HEK293 (cell line): ENCODE data around the gene CLASP1.
A peak's percentile ranks its signal among the peaks of the same experiment; 100 is the strongest.

Source experiments
- TRIM28 ChIP-seq: IDR thresholded peaks from 2 replicates; pipeline ENCODE4 v1.6.1; 2011; ENCODE audit warnings: low read length, control low read depth, borderline replicate concordance
- ZNF19 ChIP-seq: fragments of 450-650 bp; formaldehyde crosslinking; IDR thresholded peaks from 2 replicates; pipeline ENCODE4; 2016; ENCODE audit warnings: missing biosample characterization, missing genetic modification characterization, low read depth
- ZNF416 ChIP-seq: fragments of 450-650 bp; formaldehyde crosslinking; IDR thresholded peaks from 2 replicates; pipeline ENCODE4 v1.5.1; 2016; ENCODE audit warnings: missing biosample characterization, missing genetic modification characterization
- ZNF560 ChIP-seq: fragments of 450-650 bp; formaldehyde crosslinking; IDR thresholded peaks from 2 replicates; pipeline ENCODE4 v1.5.1; 2017; ENCODE audit warnings: missing biosample characterization, missing genetic modification characterization, borderline replicate concordance
- TF ChIP-seq, protein P1 (sequence below): fragments of 450-650 bp; formaldehyde crosslinking; IDR thresholded peaks from 2 replicates; pipeline ENCODE4 v1.5.1; 2017; ENCODE audit warnings: missing biosample characterization, mild to moderate bottlenecking, missing genetic modification characterization, moderate library complexity
- TF ChIP-seq, protein P2 (sequence below): fragments of 450-650 bp; formaldehyde crosslinking; optimal IDR thresholded peaks from 2 replicates; pipeline ENCODE3; 2016; ENCODE audit warnings: missing biosample characterization, mild to moderate bottlenecking, missing genetic modification characterization

DNA sequence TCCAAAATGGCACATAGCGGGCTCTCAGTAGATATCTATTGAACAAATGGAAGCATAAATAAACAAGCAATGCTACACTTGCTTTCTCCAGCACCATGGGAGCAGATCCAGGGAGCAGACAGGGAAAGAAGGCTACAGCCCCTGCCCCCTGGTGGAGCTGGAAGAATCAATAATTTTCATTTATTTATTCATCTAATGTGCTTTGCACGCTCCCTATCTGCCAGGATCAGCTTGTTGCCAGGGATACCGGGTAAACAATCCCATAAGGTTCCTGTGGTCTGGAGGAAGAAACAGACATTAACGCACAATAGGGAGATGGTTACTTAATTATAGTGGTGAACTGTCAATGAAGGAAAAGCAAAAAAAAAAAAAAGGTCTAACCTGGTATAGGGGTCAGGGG lies 40.1 kb upstream of the CLASP1 start:
- TF ChIP-seq ZNF560 (tag by site-specific recombination) = no peak
- TF ChIP-seq, protein P1, sequence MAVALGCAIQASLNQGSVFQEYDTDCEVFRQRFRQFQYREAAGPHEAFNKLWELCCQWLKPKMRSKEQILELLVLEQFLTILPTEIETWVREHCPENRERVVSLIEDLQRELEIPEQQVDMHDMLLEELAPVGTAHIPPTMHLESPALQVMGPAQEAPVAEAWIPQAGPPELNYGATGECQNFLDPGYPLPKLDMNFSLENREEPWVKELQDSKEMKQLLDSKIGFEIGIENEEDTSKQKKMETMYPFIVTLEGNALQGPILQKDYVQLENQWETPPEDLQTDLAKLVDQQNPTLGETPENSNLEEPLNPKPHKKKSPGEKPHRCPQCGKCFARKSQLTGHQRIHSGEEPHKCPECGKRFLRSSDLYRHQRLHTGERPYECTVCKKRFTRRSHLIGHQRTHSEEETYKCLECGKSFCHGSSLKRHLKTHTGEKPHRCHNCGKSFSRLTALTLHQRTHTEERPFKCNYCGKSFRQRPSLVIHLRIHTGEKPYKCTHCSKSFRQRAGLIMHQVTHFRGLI (tag by site-specific recombination) = no peak
- TF ChIP-seq ZNF416 = no peak
- 0 out of 2 replicates have a peak, but pooled peaks have one; percentile 16 for TF ChIP-seq TRIM28
- TF ChIP-seq, protein P2, sequence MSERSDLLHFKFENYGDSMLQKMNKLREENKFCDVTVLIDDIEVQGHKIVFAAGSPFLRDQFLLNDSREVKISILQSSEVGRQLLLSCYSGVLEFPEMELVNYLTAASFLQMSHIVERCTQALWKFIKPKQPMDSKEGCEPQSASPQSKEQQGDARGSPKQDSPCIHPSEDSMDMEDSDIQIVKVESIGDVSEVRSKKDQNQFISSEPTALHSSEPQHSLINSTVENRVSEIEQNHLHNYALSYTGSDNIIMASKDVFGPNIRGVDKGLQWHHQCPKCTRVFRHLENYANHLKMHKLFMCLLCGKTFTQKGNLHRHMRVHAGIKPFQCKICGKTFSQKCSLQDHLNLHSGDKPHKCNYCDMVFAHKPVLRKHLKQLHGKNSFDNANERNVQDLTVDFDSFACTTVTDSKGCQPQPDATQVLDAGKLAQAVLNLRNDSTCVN (tag by site-specific recombination) = no peak
- TF ChIP-seq ZNF19 = no peak
